Islet precursor cell (in vitro differentiated cells): Measurements from ENCODE around the gene TCF25.
"Not testable (repeated sequence)": the region's sequence is repeated elsewhere in the genome, so short reads cannot be mapped to it uniquely, and the experiment has no call there.

Source experiments
- DNase-seq: peaks from one replicate; pipeline ENCODE4 v3.0.0-alpha.2; 2018

Gene TCF25

GRCh38 chr16:89845417-89845816 is 28.0 kb upstream of the TCF25 start:
- DNase-seq: peak; percentile 32

- peak; percentile 54 for DNase-seq
Observed at GRCh38 chr16:89847051-89847939, 26.1 kb upstream of the TCF25 start.

- DNase-seq: peak; percentile 38
Observed at GRCh38 chr16:89847940-89848297, 25.5 kb upstream of the TCF25 start.

GRCh38 chr16:89848974-89849373 is 24.4 kb upstream of the TCF25 start:
- no peak for DNase-seq

- DNase-seq: no peak
Observed at GRCh38 chr16:89853306-89853993, 19.9 kb upstream of the TCF25 start.

GRCh38 chr16:89855301-89855945 is 18.0 kb upstream of the TCF25 start:
- peak; percentile 44 for DNase-seq

GRCh38 chr16:89855986-89856385 is 17.4 kb upstream of the TCF25 start:
- peak; percentile 42 for DNase-seq

GRCh38 chr16:89858973-89859614 is 14.3 kb upstream of the TCF25 start:
- DNase-seq: no peak

- no peak for DNase-seq
Observed at GRCh38 chr16:89859615-89860007, 13.8 kb upstream of the TCF25 start.

- peak; percentile 83 for DNase-seq
Observed at GRCh38 chr16:89860747-89861304, 12.6 kb upstream of the TCF25 start.

- DNase-seq: no peak
Observed at GRCh38 chr16:89861648-89862047, 11.7 kb upstream of the TCF25 start.

GRCh38 chr16:89862732-89863131 is 10.7 kb upstream of the TCF25 start:
- DNase-seq: no peak

GRCh38 chr16:89863741-89864526 is 9.5 kb upstream of the TCF25 start:
- DNase-seq: no peak

GRCh38 chr16:89864527-89864820 is 8.9 kb upstream of the TCF25 start:
- DNase-seq: no peak

GRCh38 chr16:89867918-89868317 is 5.5 kb upstream of the TCF25 start:
- peak; percentile 25 for DNase-seq

GRCh38 chr16:89869911-89870310 is 3.5 kb upstream of the TCF25 start:
- no peak for DNase-seq

GRCh38 chr16:89870440-89870839 is 3.0 kb upstream of the TCF25 start:
- DNase-seq: peak; percentile 51

- DNase-seq: peak; percentile 15
Observed at GRCh38 chr16:89871895-89872294, 1.5 kb upstream of the TCF25 start.

GRCh38 chr16:89873972-89874689 is 739 bp downstream of the TCF25 start:
- peak; percentile 97 for DNase-seq

GRCh38 chr16:89879123-89879522 is 5.7 kb downstream of the TCF25 start:
- not testable (repeated sequence) for DNase-seq
